DMS53 (cell line): ENCODE results near the gene GSTA5.
"Not testable (repeated sequence)": the region's sequence is repeated elsewhere in the genome, so short reads cannot be mapped to it uniquely, and the experiment has no call there.

Source experiments
- DNase-seq: peaks from one replicate; lab custom pipeline; 2025; lab: John Stamatoyannopoulos, UW

Gene GSTA5

DNA sequence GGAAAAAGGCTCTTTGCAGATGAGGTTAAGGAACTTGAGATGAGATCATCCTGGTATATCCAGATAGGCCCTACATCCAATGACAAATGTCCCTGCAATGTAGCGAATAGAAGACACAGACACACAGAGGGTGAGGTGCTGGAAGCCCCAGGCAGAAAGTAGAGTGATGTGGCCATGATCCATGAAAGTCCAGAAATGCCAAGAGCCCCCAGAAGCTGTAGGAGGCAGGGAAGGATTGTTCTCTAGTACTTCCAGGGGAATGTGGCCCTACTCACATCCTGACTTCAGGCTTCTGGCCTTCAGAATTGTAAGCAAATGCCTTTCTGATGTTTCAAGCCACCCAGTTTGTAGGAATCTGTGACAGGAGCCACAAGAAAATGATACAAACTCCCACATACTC, 51.0 kb downstream of the GSTA5 start:
- DNase-seq = not testable (repeated sequence)

- DNase-seq = peak; percentile 19
Observed at GRCh38 chr6:52788478-52788877, 52.1 kb downstream of the GSTA5 start.

GRCh38 chr6:52787917-52788316, 52.7 kb downstream of the GSTA5 start:
- DNase-seq = no peak

DNA sequence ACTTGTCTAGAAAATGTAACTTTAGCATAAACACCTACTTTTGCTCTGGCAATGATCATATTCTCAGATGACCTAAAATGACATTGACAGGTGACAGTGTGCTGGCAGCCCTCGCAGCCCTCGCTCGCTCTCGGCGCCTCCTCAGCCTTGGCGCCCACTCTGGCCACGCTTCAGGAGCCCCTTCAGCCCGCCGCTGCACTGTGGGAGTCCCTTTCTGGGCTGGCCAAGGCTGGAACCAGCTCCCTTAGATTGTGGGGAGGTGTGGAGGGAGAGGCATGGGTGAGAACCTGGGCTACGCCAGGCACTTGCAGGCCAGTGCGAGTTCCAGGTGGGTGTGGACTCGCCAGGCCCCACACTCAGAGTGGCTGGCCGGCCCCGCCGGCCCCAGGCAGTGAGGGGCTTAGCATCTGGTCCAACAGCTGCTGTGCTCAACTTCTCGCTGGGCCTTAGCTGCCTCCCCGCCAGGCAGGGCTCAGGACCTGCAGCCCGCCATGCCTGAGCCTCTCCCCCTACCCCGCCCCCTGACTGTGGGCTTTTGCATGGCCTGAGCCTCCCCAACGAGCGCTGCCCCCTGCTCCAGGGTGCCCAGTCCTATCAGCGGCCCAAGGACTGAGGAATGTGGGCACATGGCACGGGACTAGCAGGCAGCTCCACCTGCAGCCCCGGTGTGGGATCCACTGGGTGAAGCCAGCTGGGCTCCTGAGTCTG, 54.2 kb downstream of the GSTA5 start:
- DNase-seq = no peak

DNA sequence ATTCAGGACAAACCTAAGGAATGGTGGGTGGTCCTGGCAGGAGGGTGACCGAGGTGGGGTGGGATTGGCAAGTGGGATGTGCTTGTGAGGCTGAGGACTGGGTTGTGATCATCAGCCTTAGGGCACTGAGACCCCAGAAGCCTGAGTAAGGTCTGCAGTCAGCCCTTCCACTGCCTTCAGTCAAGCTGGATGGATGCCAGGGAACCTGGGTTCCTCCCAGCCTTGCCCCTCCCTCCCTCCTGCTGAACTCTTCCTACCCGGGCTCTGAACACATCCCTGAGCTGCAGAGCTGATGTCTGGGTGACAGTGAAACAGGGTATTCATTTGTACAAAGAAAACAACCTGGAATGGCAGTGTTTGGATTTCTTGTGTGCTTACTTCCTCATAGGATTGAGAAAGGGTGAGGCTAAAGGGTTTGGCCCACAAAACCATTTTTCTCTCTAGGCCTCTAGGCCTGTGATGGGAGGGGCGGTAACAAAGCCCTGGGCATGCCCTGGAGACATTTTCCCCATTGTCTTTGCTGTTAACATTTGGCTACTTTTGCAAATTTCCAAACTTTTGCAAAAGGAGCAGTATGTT, 57.8 kb downstream of the GSTA5 start:
- peak; percentile 49 for DNase-seq

GRCh38 chr6:52782209-52782608, 58.4 kb downstream of the GSTA5 start:
- not testable (repeated sequence) for DNase-seq
